Neural progenitor cell (in vitro differentiated cells): ENCODE results near the gene FCGR3B.
"Not testable (repeated sequence)": the region's sequence is repeated elsewhere in the genome, so short reads cannot be mapped to it uniquely, and the experiment has no call there.

ENCODE experiments used
- EZH2 ChIP-seq: fragments of 200-600 bp; sonication (generic); IDR thresholded peaks from 2 replicates; pipeline ENCODE4 v1.6.1; 2017; ENCODE audit warnings: antibody characterized with exemption, mild to moderate bottlenecking, moderate library complexity
- TF ChIP-seq, protein P1 (sequence below): fragments of 200-600 bp; sonication (generic); IDR thresholded peaks from 2 replicates; pipeline ENCODE4 v1.5.1; 2017; ENCODE audit warnings: antibody characterized with exemption, mild to moderate bottlenecking

DNA sequence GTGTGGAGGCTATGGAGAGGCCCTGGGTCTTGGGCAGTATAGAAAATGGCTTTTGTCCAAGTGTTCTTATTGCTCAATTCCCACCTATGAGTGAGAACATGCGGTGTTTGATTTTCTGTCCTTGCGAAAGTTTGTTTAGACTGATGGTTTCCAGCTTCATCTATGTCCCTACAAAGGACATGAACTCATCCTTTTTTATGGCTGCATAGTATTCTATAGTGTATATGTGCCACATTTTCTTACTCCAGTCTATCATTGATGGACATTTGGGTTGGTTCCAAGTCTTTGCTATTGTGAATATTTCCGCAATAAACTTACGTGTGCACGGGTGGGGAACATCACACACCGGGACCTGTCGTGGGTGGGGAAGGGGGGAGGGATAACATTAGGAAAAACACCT is 10.6 kb downstream of the FCGR3B start:
- TF ChIP-seq, protein P1, sequence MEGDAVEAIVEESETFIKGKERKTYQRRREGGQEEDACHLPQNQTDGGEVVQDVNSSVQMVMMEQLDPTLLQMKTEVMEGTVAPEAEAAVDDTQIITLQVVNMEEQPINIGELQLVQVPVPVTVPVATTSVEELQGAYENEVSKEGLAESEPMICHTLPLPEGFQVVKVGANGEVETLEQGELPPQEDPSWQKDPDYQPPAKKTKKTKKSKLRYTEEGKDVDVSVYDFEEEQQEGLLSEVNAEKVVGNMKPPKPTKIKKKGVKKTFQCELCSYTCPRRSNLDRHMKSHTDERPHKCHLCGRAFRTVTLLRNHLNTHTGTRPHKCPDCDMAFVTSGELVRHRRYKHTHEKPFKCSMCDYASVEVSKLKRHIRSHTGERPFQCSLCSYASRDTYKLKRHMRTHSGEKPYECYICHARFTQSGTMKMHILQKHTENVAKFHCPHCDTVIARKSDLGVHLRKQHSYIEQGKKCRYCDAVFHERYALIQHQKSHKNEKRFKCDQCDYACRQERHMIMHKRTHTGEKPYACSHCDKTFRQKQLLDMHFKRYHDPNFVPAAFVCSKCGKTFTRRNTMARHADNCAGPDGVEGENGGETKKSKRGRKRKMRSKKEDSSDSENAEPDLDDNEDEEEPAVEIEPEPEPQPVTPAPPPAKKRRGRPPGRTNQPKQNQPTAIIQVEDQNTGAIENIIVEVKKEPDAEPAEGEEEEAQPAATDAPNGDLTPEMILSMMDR = not testable (repeated sequence)
- not testable (repeated sequence) for TF ChIP-seq EZH2
